GM19468 (cell line): ENCODE data around the gene ALKBH7.
"Not testable (repeated sequence)": the region's sequence is repeated elsewhere in the genome, so short reads cannot be mapped to it uniquely, and the experiment has no call there.

Experiments
- ATAC-seq: cut with Tn5 transposase; IDR thresholded peaks from one replicate; pipeline ENCODE4 v1.9.1; 2021; ENCODE audit warnings: mild to moderate bottlenecking, moderate library complexity, moderate number of reproducible peaks; ENCODE audit not compliant: unreplicated experiment; ENCODE audit errors: extremely low read depth

ALKBH7 gene

GRCh38 chr19:6372594-6373095 lies at the start of gene ALKBH7:
Gene ALKBH7 (plus strand): TSS chr19:6372794. CDS start chr19:6372821, 27 bp downstream.
- peak; percentile 83 for ATAC-seq

GRCh38 chr19:6324757-6325156 lies 47.8 kb upstream of the ALKBH7 start:
- no peak for ATAC-seq

GRCh38 chr19:6325614-6326013 lies 47.0 kb upstream of the ALKBH7 start:
- ATAC-seq: no peak

DNA sequence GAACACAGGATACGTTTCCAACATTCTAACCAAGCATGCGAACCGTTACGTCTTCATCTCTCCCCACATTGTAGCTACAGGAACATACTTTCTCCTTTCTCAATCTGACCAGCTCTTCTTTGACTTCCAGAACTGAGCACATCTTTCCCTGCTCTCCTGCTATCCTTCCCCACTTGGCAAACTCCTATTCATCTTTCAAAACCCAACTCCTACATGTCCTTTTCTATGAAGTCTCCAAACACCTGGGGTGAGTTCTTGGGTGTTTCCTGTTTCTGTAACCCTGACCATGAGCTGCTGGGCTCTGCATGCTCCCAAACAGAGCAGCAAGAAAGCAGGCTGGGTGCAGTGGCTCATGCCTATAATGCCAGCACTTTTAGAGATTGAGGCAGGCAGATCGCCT lies 45.8 kb upstream of the ALKBH7 start:
- no peak for ATAC-seq

DNA sequence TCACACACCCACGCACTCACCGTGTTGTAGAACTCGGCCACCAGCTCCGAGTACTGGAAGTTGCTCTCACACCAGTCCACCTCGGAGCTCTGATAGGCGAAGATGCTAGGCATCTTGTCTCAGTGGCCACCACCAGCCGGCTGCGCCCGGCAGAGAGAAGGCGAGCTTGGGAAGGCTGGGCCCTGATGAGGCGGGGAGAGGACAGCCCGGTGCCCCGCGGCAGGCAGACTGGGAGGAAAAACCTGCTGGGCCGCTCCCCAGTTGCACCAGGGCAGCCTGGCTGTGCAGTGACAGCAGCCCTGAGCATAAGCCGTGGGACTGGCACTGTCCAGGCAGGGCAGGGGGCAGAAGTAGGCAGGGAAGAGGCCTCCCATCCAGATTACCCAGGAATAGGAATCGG lies 39.2 kb upstream of the ALKBH7 start, which contains the start of gene ACER1:
ACER1 (minus strand) TSS at position 174 of the 400 bp plus-strand sequence; CDS start at position 113, 61 bp downstream.
- no peak for ATAC-seq

DNA sequence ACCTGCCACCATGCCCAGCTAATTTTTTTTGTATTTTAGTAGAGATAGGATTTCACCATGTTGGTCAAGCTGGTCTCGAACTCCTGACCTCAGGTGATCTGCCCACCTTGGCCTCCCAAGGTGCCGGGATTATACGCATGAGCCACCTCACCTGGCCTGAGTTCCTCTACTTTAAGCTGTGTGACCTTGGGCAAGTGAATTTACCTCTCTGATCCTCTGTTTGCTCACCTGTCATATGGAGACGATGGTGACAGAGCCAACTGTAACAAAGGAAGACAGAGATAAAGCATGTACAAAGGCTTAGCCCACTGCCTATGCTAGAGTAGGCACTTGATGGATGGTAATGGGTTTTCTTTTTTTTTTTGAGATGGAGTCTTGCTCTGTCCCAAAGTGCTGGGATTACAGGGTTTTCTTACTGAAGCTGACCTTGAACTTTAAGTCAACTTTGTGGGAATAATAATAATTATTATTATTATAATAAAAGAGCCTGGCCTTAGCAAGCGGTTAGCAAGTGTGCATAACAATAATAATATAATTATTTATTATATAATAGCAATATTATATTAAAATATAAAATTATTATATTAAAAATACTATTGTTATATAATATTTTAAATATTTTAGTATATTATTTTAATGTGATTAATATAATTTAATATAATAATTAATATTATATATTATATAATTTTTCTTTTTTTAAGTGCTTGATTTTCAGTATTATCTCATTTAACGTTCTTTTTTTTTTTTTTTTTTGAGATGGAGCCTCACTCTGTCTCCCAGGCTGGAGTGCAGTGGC lies 37.9 kb upstream of the ALKBH7 start:
- ATAC-seq: no peak

GRCh38 chr19:6340493-6341201 lies 31.9 kb upstream of the ALKBH7 start:
- no peak for ATAC-seq

DNA sequence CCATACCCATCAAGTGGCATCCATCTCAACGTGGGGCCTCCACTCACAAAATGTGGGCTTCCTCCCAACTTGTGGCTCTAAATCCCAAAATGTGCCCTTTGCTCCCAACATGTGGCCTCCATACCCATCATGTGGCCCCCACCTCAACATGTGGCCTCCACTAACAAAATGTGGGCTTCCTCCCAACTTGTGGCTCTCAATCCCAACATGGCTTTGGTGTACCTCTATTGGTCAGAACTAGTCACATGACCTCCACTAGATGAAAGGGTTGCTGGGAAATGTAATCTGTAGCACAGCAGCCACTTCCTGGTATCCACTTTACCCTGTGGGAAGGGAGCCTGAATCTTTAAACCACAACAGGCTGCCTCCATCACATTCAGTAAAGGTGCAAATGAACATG lies 29.1 kb upstream of the ALKBH7 start:
- no peak for ATAC-seq

GRCh38 chr19:6349271-6349670 lies 23.3 kb upstream of the ALKBH7 start:
- ATAC-seq: not testable (repeated sequence)

DNA sequence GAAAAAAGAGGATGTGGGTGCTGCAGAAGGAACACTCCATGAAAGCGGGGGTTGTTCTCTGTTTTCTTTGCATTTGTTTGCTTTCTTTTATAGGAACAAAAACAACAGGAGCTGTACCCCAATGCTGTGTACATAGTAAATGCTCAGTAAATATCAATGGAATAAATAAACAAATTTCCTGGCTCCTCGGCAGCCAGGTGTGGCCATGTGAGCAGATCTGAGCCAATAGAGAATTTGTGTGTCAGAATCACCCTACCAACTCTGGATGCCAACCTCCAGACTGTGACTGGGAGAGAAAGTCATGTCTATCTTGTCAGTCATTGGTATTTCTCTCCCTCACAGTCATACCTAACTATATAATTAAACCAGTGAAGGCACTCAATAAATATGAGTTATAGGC lies 21.9 kb upstream of the ALKBH7 start:
- ATAC-seq: no peak

GRCh38 chr19:6352381-6353165 lies 20.0 kb upstream of the ALKBH7 start:
- ATAC-seq: no peak

- no peak for ATAC-seq
Measured at GRCh38 chr19:6354098-6354674, 18.4 kb upstream of the ALKBH7 start.

DNA sequence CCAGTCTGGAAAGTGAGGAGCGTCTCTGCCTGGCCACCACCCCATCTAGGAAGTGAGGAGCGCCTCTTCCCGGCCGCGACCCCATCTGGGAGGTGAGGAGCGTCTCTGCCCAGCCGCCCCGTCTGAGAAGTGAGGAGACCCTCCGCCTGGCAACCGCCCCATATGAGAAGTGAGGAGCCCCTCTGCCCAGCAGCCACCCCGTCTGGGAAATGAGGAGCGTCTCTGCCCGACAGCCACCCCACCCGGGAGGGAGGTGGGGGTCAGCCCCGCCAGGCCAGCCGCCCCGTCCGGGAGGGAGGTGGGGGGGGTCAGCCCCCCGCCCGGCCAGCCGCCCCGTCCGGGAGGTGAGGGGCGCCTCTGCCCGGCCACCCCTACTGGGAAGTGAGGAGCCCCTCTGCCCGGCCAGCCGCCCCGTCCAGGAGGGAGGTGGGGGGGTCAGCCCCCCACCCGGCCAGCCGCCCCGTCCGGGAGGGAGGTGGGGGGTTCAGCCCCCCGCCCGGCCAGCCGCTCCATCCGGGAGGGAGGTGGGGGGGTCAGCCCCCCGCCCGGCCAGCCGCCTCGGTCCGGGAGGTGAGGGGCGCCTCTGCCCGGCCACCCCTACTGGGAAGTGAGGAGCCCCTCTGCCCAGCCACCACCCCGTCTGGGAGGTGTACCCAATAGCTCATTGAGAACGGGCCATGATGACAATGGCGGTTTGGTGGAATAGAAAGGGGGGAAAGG lies 17.1 kb upstream of the ALKBH7 start:
- not testable (repeated sequence) for ATAC-seq

DNA sequence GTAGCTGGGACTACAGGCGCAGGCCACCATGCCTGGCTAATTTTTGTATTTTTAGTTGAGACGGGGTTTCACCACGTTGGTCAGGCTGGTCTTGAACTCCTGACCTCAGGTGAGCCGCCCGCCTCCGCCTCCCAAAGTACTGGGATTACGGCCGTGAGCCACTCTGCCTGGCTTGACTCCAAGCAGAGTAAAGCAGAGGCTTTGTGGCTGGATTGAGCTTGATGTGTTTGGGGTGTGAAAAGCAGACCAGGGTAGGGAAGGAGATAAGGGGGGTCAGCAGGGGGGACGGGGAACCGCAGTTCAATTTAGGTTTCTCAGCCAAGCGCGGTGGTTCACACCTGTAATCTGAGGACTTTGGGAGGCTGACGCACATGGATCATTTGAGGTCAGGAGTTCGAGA lies 15.4 kb upstream of the ALKBH7 start:
- no peak for ATAC-seq

DNA sequence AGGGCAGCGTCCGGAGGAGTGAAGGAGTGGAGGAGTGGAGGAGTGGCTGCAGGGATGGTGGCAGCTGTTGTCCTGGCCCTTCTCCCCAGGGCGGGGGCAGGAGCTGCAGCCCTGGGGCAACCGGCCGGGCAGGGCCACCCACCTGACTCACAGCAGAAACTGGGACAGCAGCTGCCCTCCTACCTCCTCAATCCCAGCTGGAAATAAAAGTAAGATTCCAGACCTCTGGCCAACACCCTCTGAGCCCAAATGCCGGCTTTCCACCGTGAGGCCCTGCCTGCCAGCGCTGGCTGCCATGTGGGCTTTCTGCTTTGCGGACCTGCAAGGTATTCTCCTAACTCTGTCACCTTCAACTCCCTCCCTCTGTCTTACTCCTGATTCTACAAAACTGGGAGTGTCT lies 14.6 kb upstream of the ALKBH7 start:
- no peak for ATAC-seq

GRCh38 chr19:6359568-6360341 lies 12.8 kb upstream of the ALKBH7 start:
- ATAC-seq: no peak

DNA sequence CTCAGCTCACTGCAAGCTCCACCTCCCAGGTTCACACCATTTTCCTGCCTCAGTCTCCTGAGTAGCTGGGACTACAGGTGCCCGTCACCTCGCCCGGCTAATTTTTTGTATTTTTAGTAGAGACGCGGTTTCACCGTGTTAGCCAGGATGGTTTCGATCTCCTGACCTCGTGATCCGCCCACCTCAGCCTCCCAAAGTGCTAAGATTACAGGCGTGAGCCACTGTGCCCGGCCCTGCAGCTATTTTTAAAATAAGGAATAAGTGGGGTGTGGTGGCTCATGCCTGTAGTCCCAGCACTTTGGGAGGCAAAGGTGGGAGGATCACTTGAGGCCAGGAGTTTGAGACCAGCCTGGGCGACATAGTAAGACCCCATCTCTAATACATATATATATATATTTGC lies 12.1 kb upstream of the ALKBH7 start:
- ATAC-seq: not testable (repeated sequence)

DNA sequence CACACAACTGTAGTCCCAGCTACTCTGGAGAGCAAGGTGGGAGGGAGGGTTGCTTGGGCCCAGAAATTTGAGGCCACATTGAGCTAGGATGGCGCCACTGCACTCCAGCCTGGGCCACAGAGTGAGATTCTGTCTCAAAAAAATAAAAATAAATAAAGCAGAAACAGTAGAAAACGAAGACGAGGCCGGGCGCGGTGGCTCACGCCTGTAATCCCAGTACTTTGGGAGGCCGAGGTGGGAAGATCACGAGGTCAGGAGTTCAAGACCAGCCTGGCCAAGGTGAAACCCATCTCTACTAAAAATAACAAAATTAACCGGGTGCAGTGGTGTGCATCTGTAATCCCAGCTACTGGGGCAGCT lies 11.8 kb upstream of the ALKBH7 start:
- not testable (repeated sequence) for ATAC-seq

DNA sequence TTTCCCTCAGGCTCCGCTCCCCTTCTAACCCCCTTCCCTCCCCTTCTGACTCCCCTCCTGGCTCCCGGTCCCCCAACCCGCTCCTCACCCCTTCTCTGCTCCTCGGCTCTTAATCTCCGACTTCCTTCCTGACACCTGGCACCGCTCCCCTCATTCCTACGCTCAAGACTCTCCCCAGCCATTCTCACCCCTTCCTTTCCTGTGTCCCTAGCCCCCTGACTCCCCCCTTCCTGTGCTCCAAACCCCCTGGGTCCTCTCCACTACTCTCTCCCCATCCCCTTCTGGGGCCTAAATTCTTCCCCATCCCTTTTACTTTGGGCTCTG lies 10.6 kb upstream of the ALKBH7 start:
- no peak for ATAC-seq
